Neuronal stem cell (in vitro differentiated cells): ENCODE measurements around the gene INAFM2.
A peak's percentile ranks its signal among the peaks of the same experiment; 100 is the strongest.

Experiments
- DNase-seq: peaks from one replicate; pipeline ENCODE4 v3.0.0-alpha.2; 2013; ENCODE audit warnings: low spot score
- H2AFZ ChIP-seq: one replicate; pipeline ENCODE4 v1.6.1; 2013; ENCODE audit warnings: mild to moderate bottlenecking, low read length, inconsistent platforms
- H2AK5ac ChIP-seq: 2 replicates; pipeline ENCODE4 v1.6.1; 2013; ENCODE audit warnings: low read depth, mild to moderate bottlenecking, inconsistent platforms, low read length, moderate library complexity, mixed read lengths
- H2BK120ac ChIP-seq: 2 replicates; pipeline ENCODE4 v1.6.1; 2013; ENCODE audit warnings: low read depth, mild to moderate bottlenecking, inconsistent platforms, low read length, moderate library complexity, mixed read lengths
- H2BK12ac ChIP-seq: one replicate; pipeline ENCODE4 v1.6.1; 2013; ENCODE audit warnings: low read length, inconsistent platforms
- H2BK15ac ChIP-seq: 2 replicates; pipeline ENCODE4 v1.6.1; 2013; ENCODE audit warnings: mild to moderate bottlenecking, low read length, inconsistent platforms, mixed read lengths
- H2BK5ac ChIP-seq: one replicate; pipeline ENCODE4 v1.6.1; 2013; ENCODE audit warnings: inconsistent platforms, mild to moderate bottlenecking, low read length, moderate library complexity
- H3K14ac ChIP-seq: one replicate; pipeline ENCODE4 v1.6.1; 2013; ENCODE audit warnings: low read length, inconsistent platforms
- H3K18ac ChIP-seq: 2 replicates; pipeline ENCODE4 v1.6.1; 2013; ENCODE audit warnings: low read length, inconsistent platforms
- H3K23ac ChIP-seq: 2 replicates; pipeline ENCODE4 v1.6.1; 2013; ENCODE audit warnings: low read depth, mild to moderate bottlenecking, mixed read lengths, low read length, inconsistent platforms; ENCODE audit not compliant: poor library complexity
- H3K27ac ChIP-seq: replicated peaks from 3 replicates; pipeline ENCODE4 v1.5.1; 2013; ENCODE audit warnings: low read length, inconsistent platforms
- H3K27me3 ChIP-seq, 3 experiments: 2 replicates each; pipeline ENCODE4 v1.6.1; 2013; ENCODE audit warnings: low read length in 3 of 3, mild to moderate bottlenecking in 2 of 3, inconsistent platforms in 1 of 3, low read depth in 1 of 3, mixed read lengths in 1 of 3, moderate library complexity in 1 of 3; ENCODE audit not compliant: control insufficient read depth in 3 of 3, insufficient read depth in 3 of 3
- H3K36me3 ChIP-seq, 2 donors: replicated peaks in 1 of 2; 2 replicates each; pipeline ENCODE4 v1.6.1; 2013; ENCODE audit warnings: low read length in 2 of 2; ENCODE audit not compliant: control insufficient read depth in 2 of 2, insufficient read depth in 2 of 2
- H3K4ac ChIP-seq: 2 replicates; pipeline ENCODE4 v1.6.1; 2013; ENCODE audit warnings: inconsistent platforms, mild to moderate bottlenecking, low read length, moderate library complexity
- H3K4me1 ChIP-seq, 2 donors: 1 replicate in 1 of 2; 2 replicates in 1 of 2; pipeline ENCODE4 v1.6.1; 2013; ENCODE audit warnings: low read length in 2 of 2, low read depth in 1 of 2; ENCODE audit not compliant: control insufficient read depth in 2 of 2, insufficient read depth in 1 of 2
- H3K4me2 ChIP-seq: one replicate; pipeline ENCODE4 v1.6.1; 2013; ENCODE audit warnings: mild to moderate bottlenecking, low read length, inconsistent platforms; ENCODE audit not compliant: insufficient read depth, poor library complexity, severe bottlenecking
- H3K4me3 ChIP-seq, 2 donors: 2 replicates each; pipeline ENCODE4 v1.5.1; 2013; ENCODE audit warnings: low read length in 2 of 2, mild to moderate bottlenecking in 2 of 2, inconsistent platforms in 1 of 2, moderate library complexity in 1 of 2
- H3K79me1 ChIP-seq: one replicate; pipeline ENCODE4 v1.6.1; 2013; ENCODE audit warnings: low read depth, mild to moderate bottlenecking, inconsistent platforms, low read length, moderate library complexity
- H3K9ac ChIP-seq: one replicate; pipeline ENCODE4 v1.6.1; 2013; ENCODE audit warnings: mild to moderate bottlenecking, low read depth, low read length, inconsistent platforms; ENCODE audit not compliant: poor library complexity
- H3K9me3 ChIP-seq, 2 donors: replicated peaks in 1 of 2; 2 replicates each; pipeline versions ENCODE3 to v1.6.1; 2013; ENCODE audit warnings: low read length in 2 of 2, mild to moderate bottlenecking in 2 of 2, inconsistent platforms in 1 of 2, low read depth in 1 of 2, mixed read lengths in 1 of 2, moderate library complexity in 1 of 2; ENCODE audit not compliant: control insufficient read depth in 2 of 2, insufficient read depth in 1 of 2
- H4K8ac ChIP-seq: one replicate; pipeline ENCODE4 v1.6.1; 2013; ENCODE audit warnings: low read depth, mild to moderate bottlenecking, inconsistent platforms, low read length, moderate library complexity
- H4K91ac ChIP-seq: one replicate; pipeline ENCODE4 v1.6.1; 2013; ENCODE audit warnings: low read length, low read depth, mild to moderate bottlenecking, inconsistent platforms; ENCODE audit not compliant: poor library complexity
- WGBS, 2 donors: extraction: QIAGEN DNeasy Blood & Tissue Kit; methylation state at CpG; one replicate each; pipeline ENCODE4 v1.1.7; 2013; ENCODE audit warnings: missing lambda C conversion rate in 2 of 2, mixed read lengths in 1 of 2; ENCODE audit not compliant: insufficient read length in 2 of 2, insufficient replicate concordance in 1 of 2; ENCODE audit errors: extremely low coverage in 2 of 2; 5-methylcytosine and 5-hydroxymethylcytosine counted together

The INAFM2 gene

DNA sequence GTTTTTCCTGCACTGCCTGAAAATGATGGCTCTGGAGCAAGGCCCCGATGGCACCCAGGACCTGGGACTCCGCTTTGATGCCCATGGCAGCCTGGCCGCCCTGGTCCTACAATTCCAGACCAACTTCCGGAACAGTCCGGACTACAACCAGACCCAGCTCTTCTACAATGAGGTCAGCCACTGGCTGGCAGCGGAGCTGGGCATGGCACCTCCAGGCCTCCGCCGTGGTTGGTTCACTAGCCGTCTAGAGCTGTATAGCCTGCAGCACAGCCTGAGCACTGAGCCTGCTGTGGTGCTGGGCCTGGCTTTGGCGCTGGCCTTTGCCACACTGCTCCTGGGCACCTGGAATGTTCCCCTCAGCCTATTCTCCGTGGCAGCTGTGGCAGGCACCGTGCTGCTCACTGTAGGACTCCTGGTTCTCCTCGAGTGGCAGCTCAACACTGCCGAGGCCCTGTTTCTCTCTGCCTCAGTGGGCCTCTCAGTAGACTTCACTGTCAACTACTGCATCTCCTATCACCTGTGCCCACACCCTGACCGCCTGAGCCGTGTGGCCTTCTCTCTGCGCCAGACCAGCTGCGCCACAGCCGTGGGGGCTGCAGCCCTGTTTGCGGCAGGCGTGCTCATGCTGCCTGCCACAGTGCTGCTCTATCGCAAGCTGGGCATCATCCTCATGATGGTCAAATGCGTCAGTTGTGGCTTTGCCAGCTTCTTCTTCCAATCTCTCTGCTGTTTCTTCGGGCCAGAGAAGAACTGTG lies 45.4 kb downstream of the INAFM2 start:
- Histone ChIP-seq H3K23ac (peak overlapping the region; percentile 11), H3K36me3 (no peaks in the 10 kb centered on the region), H3K4ac (no peak overlapping the region), H4K8ac (peak overlapping the region; percentile 78), H3K18ac (peak overlapping the region; percentile 29), H3K9ac (no peak overlapping the region), H2AFZ (peak overlapping the region; percentile 99), H3K27ac (no peak overlapping the region), H3K4me3 (no peak overlapping the region), H2BK12ac (peak overlapping the region; percentile 80), H2AK5ac (peak overlapping the region; percentile 48), H2BK120ac (peak overlapping the region; percentile 38), H2BK5ac (peak overlapping the region; percentile 31), H2BK15ac (peak overlapping the region; percentile 74), H3K14ac (no peak overlapping the region), H3K9me3 (no peaks in the 10 kb centered on the region), H3K79me1 (no peaks in the 10 kb centered on the region), H3K27me3 (peaks cover 0 to 81% (median 28%) of the 10 kb centered on the region in 3 experiments), H3K4me2 (no peak overlapping the region), H4K91ac (peak overlapping the region; percentile 26), H3K4me1 (peaks cover 3 to 6% of the 10 kb centered on the region in 2 donors)
- WGBS, 2 donors, result no CpG with 5 or more reads among the region's 24 CpGs
- DNase-seq, result no peak

DNA sequence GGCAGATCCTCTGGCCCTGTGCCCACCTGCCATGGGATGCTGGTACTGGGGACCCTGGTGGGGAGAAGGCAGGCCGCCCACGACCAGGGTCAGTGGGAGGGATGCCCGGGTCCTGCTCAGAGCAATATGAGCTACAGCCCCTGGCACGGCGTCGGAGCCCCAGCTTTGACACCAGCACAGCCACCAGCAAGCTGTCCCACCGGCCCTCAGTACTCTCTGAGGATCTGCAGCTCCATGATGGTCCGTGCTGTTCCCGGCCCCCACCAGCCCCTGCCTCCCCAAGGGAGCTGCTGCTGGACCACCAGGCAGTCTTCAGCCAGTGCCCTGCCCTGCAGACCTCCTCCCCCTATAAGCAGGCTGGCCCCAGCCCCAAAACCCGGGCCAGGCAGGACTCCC lies 46.0 kb downstream of the INAFM2 start:
- H2AFZ ChIP-seq, result no peak overlapping the region
- H2AK5ac ChIP-seq, result peak overlapping the region; percentile 48
- peaks cover 3 to 6% of the 10 kb centered on the region in 2 donors for H3K4me1 ChIP-seq
- H2BK120ac ChIP-seq, result peak overlapping the region; percentile 38
- no peaks in the 10 kb centered on the region for H3K36me3 ChIP-seq
- no peak overlapping the region for H3K14ac ChIP-seq
- no peaks in the 10 kb centered on the region for H3K79me1 ChIP-seq
- peak overlapping the region; percentile 13 for H3K9ac ChIP-seq
- no peak overlapping the region for H3K4me2 ChIP-seq
- H2BK5ac ChIP-seq, result no peak overlapping the region
- no peak for DNase-seq
- no peak overlapping the region for H3K4ac ChIP-seq
- no peak overlapping the region for H2BK12ac ChIP-seq
- H4K91ac ChIP-seq, result no peak overlapping the region
- H3K27me3 ChIP-seq, result peaks cover 0 to 76% (median 28%) of the 10 kb centered on the region in 3 experiments
- H3K27ac ChIP-seq, result no peak overlapping the region
- no peak overlapping the region for H3K4me3 ChIP-seq
- no peak overlapping the region for H2BK15ac ChIP-seq
- H3K9me3 ChIP-seq, result no peaks in the 10 kb centered on the region
- H3K18ac ChIP-seq, result no peak overlapping the region
- no peak overlapping the region for H3K23ac ChIP-seq
- WGBS, 2 donors, result no CpG with 5 or more reads among the region's 10 CpGs
- no peak overlapping the region for H4K8ac ChIP-seq

- peak overlapping the region; percentile 23 for H3K23ac ChIP-seq
- H4K8ac ChIP-seq, result no peak overlapping the region
- H3K4me3 ChIP-seq, result no peak overlapping the region
- no peak overlapping the region for H3K18ac ChIP-seq
- H3K9ac ChIP-seq, result no peak overlapping the region
- H3K27ac ChIP-seq, result no peak overlapping the region
- WGBS, 2 donors, result no CpG with 5 or more reads among the region's 13 CpGs
- H2BK5ac ChIP-seq, result no peak overlapping the region
- H3K79me1 ChIP-seq, result no peaks in the 10 kb centered on the region
- H3K4me1 ChIP-seq, result peaks cover 3 to 6% of the 10 kb centered on the region in 2 donors
- no peak overlapping the region for H2BK120ac ChIP-seq
- no peaks in the 10 kb centered on the region for H3K36me3 ChIP-seq
- H2AK5ac ChIP-seq, result no peak overlapping the region
- H2AFZ ChIP-seq, result no peak overlapping the region
- H3K4me2 ChIP-seq, result no peak overlapping the region
- H4K91ac ChIP-seq, result no peak overlapping the region
- no peak overlapping the region for H2BK15ac ChIP-seq
- H3K4ac ChIP-seq, result no peak overlapping the region
- H3K27me3 ChIP-seq, result peaks cover 0 to 71% (median 28%) of the 10 kb centered on the region in 3 experiments
- H2BK12ac ChIP-seq, result no peak overlapping the region
- no peak overlapping the region for H3K14ac ChIP-seq
- H3K9me3 ChIP-seq, result no peaks in the 10 kb centered on the region
- no peak for DNase-seq
Measured at GRCh38 chr15:40369971-40370370, 46.5 kb downstream of the INAFM2 start.

GRCh38 chr15:40372981-40373380 lies 49.5 kb downstream of the INAFM2 start:
- H3K23ac ChIP-seq, result no peak overlapping the region
- H2BK120ac ChIP-seq, result no peak overlapping the region
- no CpG with 5 or more reads among the region's 2 CpGs for WGBS, 2 donors
- no peak overlapping the region for H2AFZ ChIP-seq
- no peaks in the 10 kb centered on the region for H3K9me3 ChIP-seq
- H4K91ac ChIP-seq, result no peak overlapping the region
- no peak overlapping the region for H2AK5ac ChIP-seq
- H3K4me2 ChIP-seq, result no peak overlapping the region
- H3K4me1 ChIP-seq, result peaks cover 3% of the 10 kb centered on the region in 2 donors
- no peak overlapping the region for H2BK12ac ChIP-seq
- no peak overlapping the region for H2BK5ac ChIP-seq
- no peak overlapping the region for H2BK15ac ChIP-seq
- DNase-seq, result no peak
- no peak overlapping the region for H3K9ac ChIP-seq
- no peak overlapping the region for H3K4me3 ChIP-seq
- no peaks in the 10 kb centered on the region for H3K79me1 ChIP-seq
- H3K18ac ChIP-seq, result no peak overlapping the region
- H4K8ac ChIP-seq, result no peak overlapping the region
- no peak overlapping the region for H3K14ac ChIP-seq
- no peak overlapping the region for H3K27ac ChIP-seq
- peaks cover 0 to 47% (median 12%) of the 10 kb centered on the region in 3 experiments for H3K27me3 ChIP-seq
- no peaks in the 10 kb centered on the region for H3K36me3 ChIP-seq
- H3K4ac ChIP-seq, result no peak overlapping the region
